DND-41 (cell line): Measurements from ENCODE around the gene CCDC154.

Experiments
- ATAC-seq: fragments of 200-7000 bp; cut with Tn5 transposase; 3 replicates; pipeline ENCODE4 v1.9.1; 2021; ENCODE audit warnings: low read depth; ENCODE audit not compliant: insufficient read depth
- DNase-seq: peaks from one replicate; pipeline ENCODE4 v3.0.0-alpha.2; 2020
- H2AFZ ChIP-seq: 2 replicates; pipeline ENCODE4 v1.6.0; 2012; ENCODE audit warnings: low read depth, low read length
- H3K27ac ChIP-seq: 2 replicates; pipeline ENCODE4 v1.5.1; 2012; ENCODE audit warnings: low read length, inconsistent platforms
- H3K27me3 ChIP-seq: fragments of 200-600 bp; sonication (generic); 2 replicates; pipeline ENCODE4 v1.6.0; 2012; ENCODE audit warnings: low read length, mild to moderate bottlenecking, inconsistent platforms; ENCODE audit not compliant: insufficient read depth, poor library complexity
- H3K36me3 ChIP-seq: 2 replicates; pipeline ENCODE4 v1.5.1; 2012; ENCODE audit warnings: low read length, inconsistent platforms; ENCODE audit not compliant: insufficient read depth
- H3K4me1 ChIP-seq: 2 replicates; pipeline ENCODE4 v1.5.1; 2012; ENCODE audit warnings: mild to moderate bottlenecking, low read length; ENCODE audit not compliant: insufficient read depth
- H3K4me2 ChIP-seq: 2 replicates; pipeline ENCODE4 v1.6.0; 2012; ENCODE audit warnings: mild to moderate bottlenecking, moderate library complexity, low read length, inconsistent platforms; ENCODE audit not compliant: insufficient read depth
- H3K4me3 ChIP-seq, 2 experiments: fragments of 200-600 bp in 1 of 2; shearing (Covaris generic) in 1 of 2; 2 replicates each; pipeline ENCODE4 v1.5.1; 2012 to 2016; ENCODE audit warnings: inconsistent platforms in 2 of 2, low read length in 2 of 2, mild to moderate bottlenecking in 2 of 2, low read depth in 1 of 2, moderate library complexity in 1 of 2
- H3K79me2 ChIP-seq: 2 replicates; pipeline ENCODE4 v1.6.0; 2012; ENCODE audit warnings: low read length, inconsistent platforms; ENCODE audit not compliant: insufficient read depth
- H3K9ac ChIP-seq: 2 replicates; pipeline ENCODE4 v1.6.0; 2012; ENCODE audit warnings: low read depth, mild to moderate bottlenecking, inconsistent platforms, low read length, moderate library complexity
- H3K9me3 ChIP-seq: 2 replicates; pipeline ENCODE4 v1.5.1; 2012; ENCODE audit warnings: low read length, moderate library complexity, mild to moderate bottlenecking, inconsistent platforms; ENCODE audit not compliant: insufficient read depth, severe bottlenecking
- H4K20me1 ChIP-seq: 2 replicates; pipeline ENCODE4 v1.6.0; 2012; ENCODE audit warnings: low read length; ENCODE audit not compliant: insufficient read depth
- EZH2 ChIP-seq: IDR thresholded peaks from 3 replicates; pipeline ENCODE4 v1.6.1; 2012; ENCODE audit warnings: borderline replicate concordance, low read depth, mild to moderate bottlenecking, moderate library complexity, low read length, inconsistent platforms; ENCODE audit not compliant: severe bottlenecking
- TF ChIP-seq, protein P1 (sequence below): IDR thresholded peaks from 2 replicates; pipeline ENCODE4 v1.5.1; 2012; ENCODE audit warnings: borderline replicate concordance, low read length, moderate library complexity, mild to moderate bottlenecking; ENCODE audit not compliant: poor library complexity, severe bottlenecking; ENCODE audit errors: extremely low read depth

The CCDC154 gene

DNA sequence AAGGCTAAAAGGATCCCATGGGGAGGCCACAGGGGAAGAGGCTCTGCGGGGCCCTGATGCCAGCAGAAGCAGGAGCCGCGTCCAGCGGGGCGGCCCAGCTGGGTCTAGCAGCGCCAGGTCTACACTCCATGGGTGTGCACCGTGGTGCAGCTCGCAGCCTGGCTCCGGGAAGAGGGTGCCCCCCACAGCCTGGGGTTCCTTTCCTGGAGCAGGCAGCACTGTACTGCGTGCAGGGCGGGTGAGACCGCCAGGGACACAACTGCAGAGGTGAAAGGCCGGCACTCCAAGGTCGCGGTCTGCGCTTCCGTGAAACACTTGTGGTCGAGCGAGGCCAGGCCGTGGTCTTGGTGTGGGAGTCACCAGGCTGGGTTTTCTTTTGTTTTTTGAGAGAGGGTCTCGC lies 6.5 kb upstream of the CCDC154 start:
- no peak for ATAC-seq
- H3K4me2 ChIP-seq: no peak overlapping the region
- H3K36me3 ChIP-seq: peaks cover 90% of the 10 kb centered on the region
- H3K27ac ChIP-seq: no peak overlapping the region
- no peak for DNase-seq
- H3K4me1 ChIP-seq: no peaks in the 10 kb centered on the region
- no peaks in the 10 kb centered on the region for H3K27me3 ChIP-seq
- TF ChIP-seq, protein P1, sequence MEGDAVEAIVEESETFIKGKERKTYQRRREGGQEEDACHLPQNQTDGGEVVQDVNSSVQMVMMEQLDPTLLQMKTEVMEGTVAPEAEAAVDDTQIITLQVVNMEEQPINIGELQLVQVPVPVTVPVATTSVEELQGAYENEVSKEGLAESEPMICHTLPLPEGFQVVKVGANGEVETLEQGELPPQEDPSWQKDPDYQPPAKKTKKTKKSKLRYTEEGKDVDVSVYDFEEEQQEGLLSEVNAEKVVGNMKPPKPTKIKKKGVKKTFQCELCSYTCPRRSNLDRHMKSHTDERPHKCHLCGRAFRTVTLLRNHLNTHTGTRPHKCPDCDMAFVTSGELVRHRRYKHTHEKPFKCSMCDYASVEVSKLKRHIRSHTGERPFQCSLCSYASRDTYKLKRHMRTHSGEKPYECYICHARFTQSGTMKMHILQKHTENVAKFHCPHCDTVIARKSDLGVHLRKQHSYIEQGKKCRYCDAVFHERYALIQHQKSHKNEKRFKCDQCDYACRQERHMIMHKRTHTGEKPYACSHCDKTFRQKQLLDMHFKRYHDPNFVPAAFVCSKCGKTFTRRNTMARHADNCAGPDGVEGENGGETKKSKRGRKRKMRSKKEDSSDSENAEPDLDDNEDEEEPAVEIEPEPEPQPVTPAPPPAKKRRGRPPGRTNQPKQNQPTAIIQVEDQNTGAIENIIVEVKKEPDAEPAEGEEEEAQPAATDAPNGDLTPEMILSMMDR: no peak
- no peak for TF ChIP-seq EZH2
- no peaks in the 10 kb centered on the region for H3K9me3 ChIP-seq
- no peak overlapping the region for H2AFZ ChIP-seq
- H4K20me1 ChIP-seq: peaks cover 11% of the 10 kb centered on the region; the same call in 1 of the 2 replicates
- no peak overlapping the region for H3K9ac ChIP-seq
- no peak overlapping the region for H3K4me3 ChIP-seq
- no peaks in the 10 kb centered on the region for H3K79me2 ChIP-seq

DNA sequence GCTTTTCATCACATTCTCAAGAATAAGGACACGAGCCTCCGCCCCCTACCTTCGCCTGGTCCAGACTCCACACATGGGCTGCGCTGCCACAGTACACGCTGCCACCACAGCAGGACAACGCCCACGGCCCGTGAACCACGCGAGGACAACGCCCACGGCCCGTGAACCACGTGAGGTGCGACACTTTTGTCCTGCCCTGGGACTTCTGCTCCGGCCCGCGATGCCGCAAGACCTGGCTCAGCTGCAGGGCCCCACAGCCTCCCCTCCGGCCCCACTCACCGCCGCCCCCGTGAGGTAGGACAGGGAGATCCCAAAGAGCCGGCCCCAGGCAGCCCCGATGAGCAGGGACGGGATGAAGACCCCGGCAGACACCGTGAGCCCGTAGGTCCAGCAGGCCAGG lies 5.9 kb upstream of the CCDC154 start:
- no peaks in the 10 kb centered on the region for H3K27me3 ChIP-seq
- H3K4me2 ChIP-seq: no peak overlapping the region
- ATAC-seq (no peak), DNase-seq (no peak)
- no peak overlapping the region for H3K9ac ChIP-seq
- TF ChIP-seq, protein P1: peak; percentile 8
- TF ChIP-seq EZH2: no peak
- no peaks in the 10 kb centered on the region for H3K79me2 ChIP-seq
- peaks cover 85% of the 10 kb centered on the region for H3K36me3 ChIP-seq
- no peaks in the 10 kb centered on the region for H3K4me1 ChIP-seq
- H4K20me1 ChIP-seq: peaks cover 11% of the 10 kb centered on the region; the same call in 1 of the 2 replicates
- no peak overlapping the region for H2AFZ ChIP-seq
- no peak overlapping the region for H3K27ac ChIP-seq
- H3K4me3 ChIP-seq: no peak overlapping the region
- no peaks in the 10 kb centered on the region for H3K9me3 ChIP-seq

DNA sequence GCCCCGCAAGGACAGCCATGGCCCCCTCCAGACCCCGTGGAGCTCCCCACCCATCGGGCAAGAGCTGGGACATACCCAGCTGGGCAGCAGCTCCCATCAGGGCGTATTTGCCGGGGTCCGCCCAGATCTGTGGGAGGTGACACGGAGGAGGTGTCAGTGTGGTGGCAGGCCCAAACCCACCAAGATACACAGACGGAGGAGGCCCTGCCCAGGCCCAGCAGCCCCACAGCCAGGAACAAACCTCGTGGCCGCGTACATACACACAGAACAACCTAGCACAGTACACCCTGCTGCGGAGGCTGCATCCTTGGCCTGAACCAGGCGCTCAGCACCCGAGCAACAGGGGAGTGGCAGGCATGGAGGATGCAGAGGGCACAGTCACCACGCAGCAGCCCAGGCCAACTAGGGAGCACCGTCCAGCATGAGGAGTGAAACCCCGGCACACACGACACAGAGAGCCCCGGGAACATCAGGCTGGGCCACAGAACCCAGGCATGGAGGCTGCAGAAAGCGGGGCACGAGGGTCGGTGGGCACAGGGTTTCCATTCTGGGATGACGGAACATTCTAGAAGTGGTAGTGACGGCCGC lies 4.9 kb upstream of the CCDC154 start:
- no peak overlapping the region for H3K4me2 ChIP-seq
- no peak for TF ChIP-seq EZH2
- no peak overlapping the region for H3K9ac ChIP-seq
- H3K27me3 ChIP-seq: no peaks in the 10 kb centered on the region
- H3K27ac ChIP-seq: no peak overlapping the region
- no peaks in the 10 kb centered on the region for H3K79me2 ChIP-seq
- H2AFZ ChIP-seq: no peak overlapping the region
- ATAC-seq (no peak), DNase-seq (no peak)
- H3K9me3 ChIP-seq: no peaks in the 10 kb centered on the region
- no peak overlapping the region for H3K4me3 ChIP-seq
- H3K36me3 ChIP-seq: peaks cover 76% of the 10 kb centered on the region
- H4K20me1 ChIP-seq: peaks cover 11% of the 10 kb centered on the region; the same call in 1 of the 2 replicates
- no peaks in the 10 kb centered on the region for H3K4me1 ChIP-seq

DNA sequence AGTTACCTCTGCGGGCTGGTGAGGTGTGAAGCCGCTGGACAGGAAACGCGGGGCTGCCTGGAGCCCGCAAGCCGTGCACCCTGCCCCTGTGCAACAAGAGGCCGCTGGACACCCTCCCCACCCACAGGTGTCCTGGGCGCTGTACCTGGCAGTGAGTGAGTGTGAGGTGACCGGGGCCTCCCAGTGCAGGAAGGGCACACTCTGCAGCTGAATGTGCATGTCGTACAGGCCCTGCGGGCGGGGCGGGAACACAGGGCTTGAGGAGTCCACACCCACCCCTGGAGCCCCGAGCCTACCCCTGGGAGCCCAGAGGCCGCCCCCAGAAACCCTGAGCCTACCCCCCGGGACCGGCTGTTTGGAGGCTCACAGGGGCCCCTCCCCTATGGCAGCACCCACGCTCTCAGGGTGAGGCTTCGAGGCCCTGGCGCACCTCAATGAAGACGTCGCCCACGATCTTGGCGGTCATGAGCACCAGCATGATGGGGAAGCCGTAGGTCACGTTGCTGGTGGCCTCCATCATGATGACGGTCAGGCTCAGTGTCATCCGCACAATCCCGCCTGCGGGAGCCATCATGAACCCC lies 4.3 kb upstream of the CCDC154 start:
- no peak overlapping the region for H3K4me2 ChIP-seq
- ATAC-seq (no peak), DNase-seq (no peak)
- no peaks in the 10 kb centered on the region for H3K9me3 ChIP-seq
- H3K4me3 ChIP-seq: no peak overlapping the region
- peaks cover 11% of the 10 kb centered on the region; the same call in 1 of the 2 replicates for H4K20me1 ChIP-seq
- H3K27me3 ChIP-seq: no peaks in the 10 kb centered on the region
- peaks cover 70% of the 10 kb centered on the region for H3K36me3 ChIP-seq
- H2AFZ ChIP-seq: no peak overlapping the region
- TF ChIP-seq, protein P1: no peak
- no peak for TF ChIP-seq EZH2
- H3K79me2 ChIP-seq: no peaks in the 10 kb centered on the region
- H3K4me1 ChIP-seq: no peaks in the 10 kb centered on the region
- no peak overlapping the region for H3K9ac ChIP-seq
- H3K27ac ChIP-seq: no peak overlapping the region
